SJCRH30 (cell line): ENCODE results near the gene ZFP28. TPM values are rescaled to one million over a fixed set of nuclear protein-coding genes. Genes with fewer than 3 reads are reported as not detected.

ENCODE experiments used
- DNase-seq, 2 experiments: peaks; one replicate each; pipeline ENCODE4 v3.0.0-alpha.2; 2015 to 2020
- H3K27ac ChIP-seq: fragments of 250-450 bp; sonication (Bioruptor Pico); 2 replicates; pipeline ENCODE4 v1.5.1; 2020; ENCODE audit warnings: mild to moderate bottlenecking, moderate library complexity
- H3K27me3 ChIP-seq: fragments of 250-450 bp; sonication (Bioruptor Pico); 2 replicates; pipeline ENCODE4 v1.5.1; 2020; ENCODE audit warnings: mild to moderate bottlenecking, moderate library complexity
- H3K36me3 ChIP-seq: fragments of 250-450 bp; sonication (Bioruptor Pico); 2 replicates; pipeline ENCODE4 v1.5.1; 2020; ENCODE audit warnings: mild to moderate bottlenecking, moderate library complexity
- H3K4me1 ChIP-seq: fragments of 250-450 bp; sonication (Bioruptor Pico); 2 replicates; pipeline ENCODE4 v1.5.1; 2020; ENCODE audit warnings: mild to moderate bottlenecking, moderate library complexity
- H3K4me3 ChIP-seq: fragments of 250-450 bp; sonication (Bioruptor Pico); 2 replicates; pipeline ENCODE4 v1.5.1; 2020; ENCODE audit warnings: mild to moderate bottlenecking, moderate library complexity
- H3K9me3 ChIP-seq: fragments of 250-450 bp; sonication (Bioruptor Pico); replicated peaks from 2 replicates; pipeline ENCODE4 v1.5.1; 2020; ENCODE audit warnings: mild to moderate bottlenecking, moderate library complexity
- total RNA-seq: library from RNA; depleted of rRNA; stranded (reverse); fragments of >200 nt; shearing (Covaris generic); gene quantifications from 2 replicates; pipeline ENCODE4 v1.2.3, GENCODE V29; 2014; rRNA removed

Gene ZFP28
- 8.1 and 10.4 TPM in 2 replicates for total RNA-seq

DNA sequence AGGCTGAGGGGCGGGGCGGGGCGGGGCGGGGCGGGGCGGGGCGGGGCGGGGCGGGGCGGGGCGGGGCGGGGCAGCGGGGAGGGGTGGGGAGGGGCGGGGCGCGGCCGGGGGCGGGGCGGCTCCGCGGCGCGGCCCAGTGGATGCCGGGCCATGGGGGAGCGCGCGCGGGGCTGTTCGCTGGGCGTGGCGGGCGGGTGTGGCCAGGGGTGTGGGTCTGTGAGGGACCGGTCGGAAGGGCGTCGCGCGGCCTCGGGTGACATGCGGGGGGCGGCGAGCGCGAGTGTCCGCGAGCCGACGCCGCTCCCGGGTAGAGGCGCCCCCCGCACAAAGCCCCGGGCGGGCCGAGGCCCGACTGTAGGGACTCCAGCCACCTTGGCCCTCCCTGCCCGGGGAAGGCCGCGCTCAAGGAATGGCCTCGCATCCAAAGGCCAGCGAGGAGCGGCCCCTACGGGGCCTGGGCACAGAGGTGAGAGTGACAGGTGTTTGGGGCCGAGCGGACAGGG lies at the start of gene ZFP28:
TSS of gene ZFP28 (plus strand) at position 188 of the 503 bp plus-strand sequence. CDS start at position 259, 71 bp downstream.
- Histone ChIP-seq H3K36me3 (peaks cover 13% of the 10 kb centered on the region), H3K4me3 (peak within 1 kb of the TSS; percentile 93), H3K4me1 (no peaks in the 10 kb centered on the region), H3K27ac (peak within 1 kb of the TSS; percentile 93), H3K9me3 (peaks cover 16% of the 10 kb centered on the region), H3K27me3 (no peaks in the 10 kb centered on the region)
- peak; percentile 83 to 89 for DNase-seq

GRCh38 chr19:56491399-56491798 lies 47.3 kb upstream of the ZFP28 start:
- H3K27ac ChIP-seq = no peak overlapping the region
- no peaks in the 10 kb centered on the region for H3K36me3 ChIP-seq
- no peaks in the 10 kb centered on the region for H3K27me3 ChIP-seq
- H3K9me3 ChIP-seq = peaks cover 3% of the 10 kb centered on the region; the same call in 1 of the 2 replicates
- no peaks in the 10 kb centered on the region for H3K4me1 ChIP-seq
- DNase-seq = no peak
- H3K4me3 ChIP-seq = no peak overlapping the region

GRCh38 chr19:56504581-56504980 lies 34.2 kb upstream of the ZFP28 start:
- DNase-seq = no peak

GRCh38 chr19:56507446-56508289 lies 31.1 kb upstream of the ZFP28 start, which contains the start of gene ZNF471:
Gene ZNF471 (plus strand): TSS chr19:56507855. CDS start chr19:56511572, 3,717 bp downstream.
- no peaks in the 10 kb centered on the region for H3K27me3 ChIP-seq
- no peaks in the 10 kb centered on the region for H3K4me1 ChIP-seq
- H3K27ac ChIP-seq = peak within 1 kb of the TSS; percentile 96
- DNase-seq = peak; percentile 99
- no peaks in the 10 kb centered on the region for H3K36me3 ChIP-seq
- H3K9me3 ChIP-seq = no peaks in the 10 kb centered on the region
- peak within 1 kb of the TSS; percentile 92 for H3K4me3 ChIP-seq

More at GRCh38 chr19:56504581-56504980, 34.2 kb upstream of the ZFP28 start:
- no peaks in the 10 kb centered on the region for H3K27me3 ChIP-seq
- no peak overlapping the region for H3K4me3 ChIP-seq
- no peak overlapping the region for H3K27ac ChIP-seq
- H3K4me1 ChIP-seq = no peaks in the 10 kb centered on the region
- H3K36me3 ChIP-seq = no peaks in the 10 kb centered on the region
- no peaks in the 10 kb centered on the region for H3K9me3 ChIP-seq

DNA sequence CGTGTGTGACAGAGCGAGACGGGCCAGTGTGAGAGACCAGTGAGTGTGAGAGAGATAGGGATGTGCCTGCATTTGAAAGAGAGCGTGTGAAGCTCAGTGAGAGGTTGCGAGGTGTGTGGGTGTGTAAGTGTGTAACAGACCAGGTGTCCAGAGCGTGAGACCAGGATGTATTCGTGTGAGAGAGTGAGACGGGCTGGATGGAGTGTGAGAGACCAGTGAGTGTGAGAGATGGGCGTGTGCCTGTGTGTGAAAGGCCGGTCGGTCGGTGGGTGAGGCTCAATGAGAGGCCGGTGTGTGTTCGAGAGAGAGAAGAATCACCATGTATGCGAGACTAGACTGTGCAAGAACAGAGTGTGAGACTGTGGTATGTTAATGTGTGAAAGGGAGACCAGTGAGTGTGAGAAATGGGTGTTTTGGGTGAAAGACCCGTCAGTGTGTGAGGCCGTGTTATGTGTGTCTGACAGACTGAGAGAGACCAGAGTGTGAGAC lies 30.4 kb upstream of the ZFP28 start:
- peak overlapping the region; percentile 92 for H3K4me3 ChIP-seq

GRCh38 chr19:56525214-56525860 lies 13.4 kb upstream of the ZFP28 start:
- Histone ChIP-seq H3K4me1 (no peaks in the 10 kb centered on the region), H3K9me3 (peaks cover 44% of the 10 kb centered on the region)

More for the DNA sequence above, 30.4 kb upstream of the ZFP28 start:
- no peaks in the 10 kb centered on the region for H3K36me3 ChIP-seq
- H3K4me1 ChIP-seq = no peaks in the 10 kb centered on the region
- H3K27ac ChIP-seq = peak overlapping the region; percentile 96; the same call in 1 of the 2 replicates
- DNase-seq = no peak
- no peaks in the 10 kb centered on the region for H3K9me3 ChIP-seq
- no peaks in the 10 kb centered on the region for H3K27me3 ChIP-seq

DNA sequence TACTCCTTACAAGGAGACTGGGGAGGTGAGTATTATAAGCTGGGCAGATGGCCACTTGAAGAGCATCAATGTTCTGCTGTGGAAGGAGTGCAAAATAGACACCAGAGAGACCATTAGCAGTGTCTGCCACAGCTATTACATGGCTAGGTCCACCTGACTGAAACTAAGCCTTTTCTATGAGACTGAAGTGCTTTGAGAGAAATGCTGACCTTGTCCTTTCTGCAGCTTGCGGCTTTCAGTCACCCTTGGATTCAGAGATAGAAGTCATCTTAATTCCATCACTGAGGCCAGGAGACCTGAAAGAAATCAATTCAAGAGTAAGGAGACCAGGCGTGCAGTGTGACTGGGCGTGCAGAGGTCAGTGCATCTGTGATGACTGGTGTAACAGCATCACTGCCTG lies 1.3 kb upstream of the ZFP28 start:
- no peak overlapping the region; the same call in 1 of the 2 replicates for H3K4me3 ChIP-seq
- H3K4me1 ChIP-seq = no peaks in the 10 kb centered on the region
- no peaks in the 10 kb centered on the region for H3K27me3 ChIP-seq
- no peak for DNase-seq
- peaks cover 10% of the 10 kb centered on the region; the same call in 1 of the 2 replicates for H3K36me3 ChIP-seq
- H3K9me3 ChIP-seq = peaks cover 9% of the 10 kb centered on the region; the same call in 1 of the 2 replicates
- H3K27ac ChIP-seq = no peak overlapping the region

More at GRCh38 chr19:56525214-56525860, 13.4 kb upstream of the ZFP28 start:
- H3K36me3 ChIP-seq = no peaks in the 10 kb centered on the region
- peak in 1 of 2 experiments; percentile 5 for DNase-seq
- no peak overlapping the region for H3K4me3 ChIP-seq
- H3K27me3 ChIP-seq = no peaks in the 10 kb centered on the region
- H3K27ac ChIP-seq = no peak overlapping the region

DNA sequence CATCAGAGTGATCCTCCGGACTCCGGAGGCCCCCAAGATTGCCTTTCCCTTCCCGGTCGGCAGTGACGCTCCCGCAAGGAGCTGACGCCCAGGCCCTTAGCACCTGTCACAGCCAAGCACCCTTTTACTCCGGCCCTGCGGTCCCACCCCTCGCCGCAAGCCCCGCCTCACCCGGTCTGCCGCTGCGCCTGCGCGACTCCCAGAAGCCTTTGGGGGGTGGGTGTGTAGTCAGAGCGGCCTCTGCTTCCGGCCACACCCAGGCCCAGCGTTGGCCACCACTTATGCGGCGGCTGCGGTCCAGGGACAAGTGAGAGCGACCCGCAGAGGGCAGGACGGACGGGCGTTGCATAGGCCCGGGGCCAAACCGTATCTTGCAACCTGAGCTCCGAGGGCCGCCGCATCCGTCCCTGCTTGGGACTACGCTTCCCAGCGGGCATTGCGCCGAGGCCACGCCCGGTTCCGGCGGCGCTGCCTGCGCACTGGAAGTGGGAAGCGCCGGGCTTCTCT lies 441 bp upstream of the ZFP28 start:
- Histone ChIP-seq H3K4me1 (no peaks in the 10 kb centered on the region), H3K9me3 (peaks cover 13% of the 10 kb centered on the region; the same call in 1 of the 2 replicates), H3K36me3 (peaks cover 10% of the 10 kb centered on the region; the same call in 1 of the 2 replicates), H3K27me3 (no peaks in the 10 kb centered on the region), H3K27ac (peak overlapping the region; percentile 93), H3K4me3 (peak overlapping the region; percentile 93)
- DNase-seq = peak; percentile 96

DNA sequence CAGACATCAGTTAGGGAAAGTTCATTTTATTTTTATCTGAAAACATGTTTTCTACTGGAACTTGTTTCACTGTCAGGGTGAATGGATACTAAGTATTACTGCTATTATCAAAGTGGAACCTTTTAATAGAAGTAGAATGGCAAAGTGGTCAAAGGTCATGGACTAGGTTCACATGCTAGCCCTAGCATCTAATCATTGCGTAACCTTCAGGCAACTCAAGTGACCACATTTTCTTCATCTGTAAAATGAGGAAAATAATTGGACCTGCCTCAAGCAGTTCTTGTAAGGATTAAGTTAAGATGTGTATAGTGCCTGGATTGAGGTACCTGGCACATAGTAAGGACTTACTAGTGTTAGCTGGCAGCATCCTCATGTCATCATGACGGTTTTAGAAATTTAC lies 5.0 kb downstream of the ZFP28 start:
- DNase-seq = no peak
- no peaks in the 10 kb centered on the region for H3K4me1 ChIP-seq
- peaks cover 19% of the 10 kb centered on the region for H3K9me3 ChIP-seq
- H3K4me3 ChIP-seq = no peak overlapping the region
- H3K27me3 ChIP-seq = no peaks in the 10 kb centered on the region
- no peak overlapping the region for H3K27ac ChIP-seq
- peaks cover 29% of the 10 kb centered on the region for H3K36me3 ChIP-seq

DNA sequence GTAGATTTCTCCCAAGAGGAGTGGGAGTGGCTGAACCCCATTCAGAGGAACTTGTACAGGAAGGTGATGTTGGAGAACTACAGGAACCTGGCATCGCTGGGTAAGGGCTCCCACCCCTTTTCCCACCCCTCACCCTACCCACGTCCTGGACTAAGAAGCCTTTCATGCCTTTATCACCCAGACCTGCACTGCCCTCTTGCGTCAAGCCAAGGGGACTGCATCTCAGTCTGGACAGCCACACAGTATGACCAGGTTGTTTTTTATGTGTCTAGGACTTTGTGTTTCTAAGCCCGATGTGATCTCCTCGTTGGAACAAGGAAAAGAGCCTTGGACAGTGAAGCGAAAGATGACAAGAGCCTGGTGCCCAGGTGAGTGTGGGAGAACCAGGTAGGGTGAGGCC lies 8.8 kb downstream of the ZFP28 start:
- no peak for DNase-seq
- Histone ChIP-seq H3K36me3 (peaks cover 47% of the 10 kb centered on the region), H3K9me3 (peaks cover 27% of the 10 kb centered on the region), H3K27ac (no peak overlapping the region), H3K4me1 (no peaks in the 10 kb centered on the region), H3K27me3 (no peaks in the 10 kb centered on the region), H3K4me3 (no peak overlapping the region)

- Histone ChIP-seq H3K9me3 (peaks cover 24% of the 10 kb centered on the region), H3K27ac (no peak overlapping the region), H3K36me3 (peaks cover 48% of the 10 kb centered on the region), H3K4me1 (no peaks in the 10 kb centered on the region), H3K4me3 (no peak overlapping the region), H3K27me3 (no peaks in the 10 kb centered on the region)
- no peak for DNase-seq
Measured at GRCh38 chr19:56554272-56554869, 15.6 kb downstream of the ZFP28 start.

DNA sequence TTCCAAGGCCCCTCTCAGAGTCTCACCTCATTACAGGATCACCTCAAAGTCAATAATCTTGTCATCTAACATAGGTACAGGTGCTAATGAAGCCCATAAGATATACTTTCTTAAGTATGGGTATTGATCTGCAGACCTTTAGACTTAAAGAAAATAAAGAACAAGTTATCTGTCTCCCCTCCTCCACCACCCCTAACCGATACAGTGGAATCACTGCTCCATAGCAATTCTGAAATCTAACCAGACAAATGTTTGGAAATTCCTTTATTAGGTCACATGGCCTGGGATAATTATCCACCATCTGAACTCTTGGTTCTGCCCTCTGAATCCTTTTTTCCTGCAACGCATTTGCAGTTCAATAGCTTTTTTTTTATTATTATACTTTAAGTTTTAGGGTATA lies 24.0 kb downstream of the ZFP28 start:
- Histone ChIP-seq H3K9me3 (peaks cover 28% of the 10 kb centered on the region), H3K27ac (no peak overlapping the region), H3K36me3 (no peaks in the 10 kb centered on the region), H3K4me3 (no peak overlapping the region), H3K27me3 (no peaks in the 10 kb centered on the region), H3K4me1 (no peaks in the 10 kb centered on the region)
- DNase-seq = no peak

DNA sequence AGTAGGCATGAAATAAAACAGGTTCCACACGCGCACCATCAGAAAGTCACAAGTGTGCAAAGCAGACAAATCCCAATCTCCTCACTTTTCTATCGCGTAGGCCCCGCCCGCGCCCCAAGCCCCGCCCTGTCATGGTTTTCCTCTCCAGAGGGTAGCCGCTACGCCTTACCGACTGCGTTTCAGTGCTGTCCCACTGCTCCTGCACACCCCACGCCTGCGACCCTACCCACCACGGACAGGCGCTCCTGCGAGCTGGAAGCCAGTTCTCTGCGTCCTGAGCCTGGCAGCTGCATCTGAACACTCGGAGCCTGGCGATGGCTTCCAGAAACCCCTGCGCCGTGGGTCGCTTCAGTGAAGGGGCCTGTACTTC lies 28.1 kb downstream of the ZFP28 start:
- Histone ChIP-seq H3K4me3 (peak overlapping the region; percentile 84), H3K27ac (peak overlapping the region; percentile 60), H3K36me3 (peaks cover 30% of the 10 kb centered on the region), H3K4me1 (0 out of 2 replicates have a peak, but pooled peaks cover 3% of the 10 kb centered on the region), H3K27me3 (no peaks in the 10 kb centered on the region), H3K9me3 (peaks cover 27% of the 10 kb centered on the region)
- DNase-seq = peak; percentile 71 to 72
